NCI-H446 treated with DMSO at 0.1 percent for 48 hours (cell line): ENCODE results near the gene GPR158.
"Not testable (repeated sequence)": the region's sequence is repeated elsewhere in the genome, so short reads cannot be mapped to it uniquely, and the experiment has no call there.

Experiments
- DNase-seq: peaks from one replicate; lab custom pipeline; 2025; lab: John Stamatoyannopoulos, UW

The GPR158 gene, protein sequence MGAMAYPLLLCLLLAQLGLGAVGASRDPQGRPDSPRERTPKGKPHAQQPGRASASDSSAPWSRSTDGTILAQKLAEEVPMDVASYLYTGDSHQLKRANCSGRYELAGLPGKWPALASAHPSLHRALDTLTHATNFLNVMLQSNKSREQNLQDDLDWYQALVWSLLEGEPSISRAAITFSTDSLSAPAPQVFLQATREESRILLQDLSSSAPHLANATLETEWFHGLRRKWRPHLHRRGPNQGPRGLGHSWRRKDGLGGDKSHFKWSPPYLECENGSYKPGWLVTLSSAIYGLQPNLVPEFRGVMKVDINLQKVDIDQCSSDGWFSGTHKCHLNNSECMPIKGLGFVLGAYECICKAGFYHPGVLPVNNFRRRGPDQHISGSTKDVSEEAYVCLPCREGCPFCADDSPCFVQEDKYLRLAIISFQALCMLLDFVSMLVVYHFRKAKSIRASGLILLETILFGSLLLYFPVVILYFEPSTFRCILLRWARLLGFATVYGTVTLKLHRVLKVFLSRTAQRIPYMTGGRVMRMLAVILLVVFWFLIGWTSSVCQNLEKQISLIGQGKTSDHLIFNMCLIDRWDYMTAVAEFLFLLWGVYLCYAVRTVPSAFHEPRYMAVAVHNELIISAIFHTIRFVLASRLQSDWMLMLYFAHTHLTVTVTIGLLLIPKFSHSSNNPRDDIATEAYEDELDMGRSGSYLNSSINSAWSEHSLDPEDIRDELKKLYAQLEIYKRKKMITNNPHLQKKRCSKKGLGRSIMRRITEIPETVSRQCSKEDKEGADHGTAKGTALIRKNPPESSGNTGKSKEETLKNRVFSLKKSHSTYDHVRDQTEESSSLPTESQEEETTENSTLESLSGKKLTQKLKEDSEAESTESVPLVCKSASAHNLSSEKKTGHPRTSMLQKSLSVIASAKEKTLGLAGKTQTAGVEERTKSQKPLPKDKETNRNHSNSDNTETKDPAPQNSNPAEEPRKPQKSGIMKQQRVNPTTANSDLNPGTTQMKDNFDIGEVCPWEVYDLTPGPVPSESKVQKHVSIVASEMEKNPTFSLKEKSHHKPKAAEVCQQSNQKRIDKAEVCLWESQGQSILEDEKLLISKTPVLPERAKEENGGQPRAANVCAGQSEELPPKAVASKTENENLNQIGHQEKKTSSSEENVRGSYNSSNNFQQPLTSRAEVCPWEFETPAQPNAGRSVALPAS (N-terminal part only)

DNA sequence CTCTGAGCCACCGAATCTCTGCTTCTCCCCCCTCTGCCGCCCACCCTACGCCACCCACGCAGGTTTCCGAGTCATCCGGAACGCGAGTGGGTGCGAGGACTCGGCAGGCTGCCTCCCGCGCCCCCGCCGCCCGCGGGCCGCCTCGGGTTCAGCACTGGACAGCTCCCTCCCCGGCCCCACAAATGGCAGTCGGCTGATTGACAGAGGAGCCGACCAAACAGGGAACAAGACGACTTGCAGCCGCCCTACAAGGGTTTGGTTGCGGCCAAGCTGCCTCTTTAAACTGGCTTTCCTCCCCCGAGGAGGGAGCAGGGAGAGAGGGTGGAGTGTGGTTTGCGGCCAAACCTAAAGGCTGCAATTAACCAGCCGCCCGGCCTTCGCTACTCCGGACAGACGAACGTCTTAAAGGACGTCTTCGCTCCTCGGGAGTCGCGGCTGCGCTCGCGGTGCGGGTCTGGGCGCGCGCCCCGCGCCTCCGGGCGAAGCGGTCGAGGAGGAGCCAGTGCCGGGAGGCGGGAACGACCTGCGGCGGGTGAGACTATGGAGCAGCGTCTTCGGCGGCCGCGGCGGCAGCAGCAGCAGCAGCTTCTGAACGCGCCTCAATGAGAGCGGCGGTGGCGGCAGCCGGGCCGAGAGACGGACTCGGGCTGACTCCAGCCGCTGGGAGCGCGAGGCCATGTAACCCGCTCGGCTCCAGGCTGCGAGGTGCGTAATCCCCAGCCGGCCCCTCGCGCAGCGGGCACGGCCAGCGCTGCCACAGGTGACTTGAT, at the start of gene GPR158:
Gene GPR158 (plus strand): TSS at position 541 of the 770 bp plus-strand sequence. CDS start 420 bp downstream, outside the sequence.
- peak; percentile 83 for DNase-seq

- DNase-seq = peak; percentile 56
These were observed 49.6 kb upstream of the GPR158 start for GRCh38 chr10:25125201-25125611.

DNA sequence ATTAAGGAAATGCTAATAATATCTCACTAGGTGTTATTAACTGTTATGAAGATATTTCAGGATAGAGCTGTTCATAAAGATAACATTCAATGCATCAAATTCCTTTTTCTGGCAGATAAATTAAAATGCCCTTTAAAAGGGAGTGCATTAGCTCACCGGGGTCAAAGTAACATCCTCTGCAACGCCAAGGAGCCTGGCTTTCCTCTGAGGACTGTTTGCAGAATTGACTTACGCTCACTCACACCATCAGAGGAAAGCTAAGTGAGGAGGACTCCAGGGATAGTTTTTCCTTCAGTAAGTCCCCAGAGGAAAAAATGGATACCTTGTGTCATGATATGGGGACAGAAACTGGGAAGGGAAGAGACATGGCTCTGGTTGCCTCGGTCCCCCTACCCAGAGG, 45.2 kb upstream of the GPR158 start:
- no peak for DNase-seq

DNA sequence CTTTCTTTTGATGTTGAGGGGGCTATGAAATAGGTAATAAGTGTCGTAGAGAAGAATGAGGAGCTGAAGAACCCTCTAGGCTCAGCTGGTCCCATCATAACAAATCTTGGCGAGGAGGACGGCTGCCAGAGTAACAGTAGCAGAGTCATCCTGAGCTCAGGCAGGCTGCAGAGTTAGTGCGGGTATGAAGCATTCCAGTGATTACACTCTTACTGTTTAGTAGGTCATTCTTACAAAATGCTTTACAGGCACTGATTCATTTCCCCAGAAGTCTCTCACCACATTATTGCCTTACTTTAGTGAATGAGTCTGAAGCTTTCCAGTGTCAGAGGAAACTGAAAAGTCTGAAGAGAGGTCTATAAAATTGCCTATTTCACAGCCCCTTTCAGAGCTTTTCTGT, 43.9 kb upstream of the GPR158 start:
- no peak for DNase-seq

- DNase-seq = no peak
These were observed 32.5 kb upstream of the GPR158 start for GRCh38 chr10:25142116-25142864.

GRCh38 chr10:25157650-25158049, 17.2 kb upstream of the GPR158 start:
- no peak for DNase-seq

DNA sequence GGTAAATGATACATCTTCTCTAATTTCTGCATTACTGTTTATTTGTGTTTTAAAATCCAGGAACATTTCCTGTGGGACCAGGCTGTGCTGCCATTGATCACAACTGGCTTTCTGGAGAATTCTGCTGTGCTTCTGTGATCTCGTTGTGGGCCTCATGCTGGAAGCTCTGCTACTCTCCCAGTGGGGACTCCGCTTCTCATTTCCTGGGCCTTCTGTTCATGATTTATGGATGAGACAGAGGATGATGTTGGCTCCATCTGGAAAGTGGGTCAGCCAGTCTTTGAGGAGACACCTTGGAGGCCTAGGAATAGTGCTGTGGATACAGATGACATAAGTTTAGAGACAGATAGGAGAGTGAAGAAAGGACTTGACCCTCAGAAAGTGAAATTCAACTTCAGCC, 15.2 kb upstream of the GPR158 start:
- no peak for DNase-seq

- no peak for DNase-seq
These were observed 12.4 kb upstream of the GPR158 start for GRCh38 chr10:25162391-25162790.

- not testable (repeated sequence) for DNase-seq
These were observed 11.3 kb upstream of the GPR158 start for GRCh38 chr10:25163464-25163863.

GRCh38 chr10:25169740-25170139, 5.1 kb upstream of the GPR158 start:
- no peak for DNase-seq

DNA sequence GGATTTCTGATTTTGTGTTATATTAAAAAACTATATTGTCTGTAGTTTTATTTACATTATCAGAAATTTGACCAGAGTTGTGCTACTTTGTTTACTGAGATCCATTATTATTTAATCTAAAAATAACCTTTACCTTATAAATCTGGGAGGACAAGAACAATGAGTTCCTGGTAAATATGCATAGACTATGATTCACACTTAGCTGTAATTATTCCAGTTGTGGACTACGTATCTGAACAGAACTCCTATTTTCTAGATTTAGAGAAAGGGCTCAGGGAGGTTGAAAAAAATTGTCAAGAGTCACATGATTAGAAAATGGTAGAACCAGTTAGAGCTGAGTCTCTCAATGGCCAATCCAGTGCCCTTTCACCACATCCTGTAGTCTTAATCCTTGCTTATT, 4.2 kb upstream of the GPR158 start:
- DNase-seq = no peak

GRCh38 chr10:25175527-25176420, 973 bp downstream of the GPR158 start:
- no peak for DNase-seq

DNA sequence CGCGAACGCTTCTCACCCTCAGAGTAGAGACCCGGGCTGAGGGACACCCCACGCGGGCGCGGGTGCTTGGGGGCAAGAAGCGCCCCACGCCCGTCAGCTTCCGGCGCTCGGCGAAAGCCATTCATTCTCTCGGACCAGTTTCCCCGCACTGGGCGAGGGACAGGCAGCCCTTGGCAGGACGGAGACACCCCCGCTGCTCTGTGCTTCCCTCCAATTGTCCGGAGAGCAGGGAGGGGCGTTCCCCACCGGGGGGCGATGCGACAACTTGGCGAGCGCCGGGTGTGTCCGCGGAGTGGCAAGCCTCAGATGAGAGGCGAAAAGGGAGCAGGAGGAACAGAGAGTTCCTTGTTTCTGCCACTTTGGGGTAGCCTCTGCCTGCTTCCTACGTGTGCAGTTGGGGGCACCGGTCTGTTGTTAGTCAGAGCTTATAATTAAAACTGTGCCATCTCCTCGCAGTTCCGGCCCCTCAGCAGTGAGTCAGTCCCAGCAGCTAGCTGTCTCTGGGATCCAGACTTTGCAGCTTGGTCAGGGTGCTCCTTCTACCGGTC, 1.7 kb downstream of the GPR158 start:
- no peak for DNase-seq

DNA sequence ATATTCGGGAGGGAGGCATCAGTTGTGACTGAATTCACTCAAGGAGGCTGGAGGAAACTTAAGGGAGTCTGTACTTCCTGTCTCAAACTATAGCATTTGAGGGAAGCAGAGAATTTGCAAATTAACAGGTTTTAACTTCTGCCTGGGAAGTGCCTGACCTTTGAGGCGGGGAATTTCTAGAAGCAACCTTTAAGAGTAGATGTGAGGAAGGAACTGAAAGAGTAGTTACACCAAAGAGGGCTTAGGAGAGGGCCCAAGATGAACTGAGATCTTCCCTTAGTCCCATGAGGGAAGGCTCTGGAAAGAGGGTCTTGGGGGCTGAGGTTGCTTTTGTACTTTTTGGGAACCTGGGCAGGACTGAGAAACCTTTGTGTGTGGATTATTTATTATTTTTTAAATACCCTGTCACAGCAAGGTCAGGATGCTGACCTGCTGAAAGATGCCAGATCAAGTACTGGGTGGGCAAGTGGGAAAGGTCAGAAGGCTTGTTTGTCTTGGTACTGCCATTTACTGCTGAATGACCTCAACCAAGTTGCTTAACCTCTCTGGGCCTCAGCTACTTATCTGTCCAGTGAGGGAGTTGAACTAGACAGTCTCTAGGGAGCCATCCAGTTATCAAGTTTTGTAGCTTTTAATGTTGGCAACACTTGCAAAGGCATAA, 2.4 kb downstream of the GPR158 start:
- DNase-seq = no peak

DNA sequence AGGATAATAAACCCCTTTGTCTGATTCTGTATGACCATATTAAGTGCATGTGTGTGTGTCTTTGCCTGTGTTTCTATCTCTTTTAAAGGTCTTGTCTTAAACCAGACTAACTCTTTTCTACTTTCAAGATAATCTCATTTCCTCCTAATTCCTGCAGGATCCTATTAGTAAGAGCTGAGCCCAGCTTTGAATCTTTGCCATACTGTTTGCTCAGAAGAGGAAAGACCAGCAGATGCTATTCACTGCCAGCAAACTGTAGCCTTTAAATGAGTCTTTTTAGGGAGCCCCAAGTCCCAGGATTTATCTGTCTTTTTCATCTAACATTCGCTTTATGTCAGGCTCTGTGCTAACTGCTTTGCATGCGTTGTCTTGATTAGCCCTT, 2.9 kb downstream of the GPR158 start:
- DNase-seq = no peak

DNA sequence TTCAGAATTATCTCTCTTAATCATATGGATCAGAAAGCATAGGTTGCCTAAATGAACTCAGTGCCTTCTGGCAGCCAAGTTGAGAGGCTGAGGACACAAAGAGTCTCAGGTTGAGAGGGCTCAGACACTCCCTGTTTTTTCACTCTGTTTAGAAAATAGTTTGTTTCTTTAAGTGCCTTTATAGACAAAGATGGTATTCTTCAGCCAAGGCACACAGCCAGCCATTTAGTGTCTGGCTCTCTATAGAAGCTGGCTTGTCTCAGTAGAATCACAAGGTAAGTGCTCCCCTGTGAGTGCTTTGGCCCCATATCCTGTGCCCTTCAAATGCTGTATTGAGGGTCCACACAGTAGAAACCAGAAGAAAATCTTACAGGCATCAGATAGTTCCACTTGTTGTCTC, 3.6 kb downstream of the GPR158 start:
- no peak for DNase-seq

DNA sequence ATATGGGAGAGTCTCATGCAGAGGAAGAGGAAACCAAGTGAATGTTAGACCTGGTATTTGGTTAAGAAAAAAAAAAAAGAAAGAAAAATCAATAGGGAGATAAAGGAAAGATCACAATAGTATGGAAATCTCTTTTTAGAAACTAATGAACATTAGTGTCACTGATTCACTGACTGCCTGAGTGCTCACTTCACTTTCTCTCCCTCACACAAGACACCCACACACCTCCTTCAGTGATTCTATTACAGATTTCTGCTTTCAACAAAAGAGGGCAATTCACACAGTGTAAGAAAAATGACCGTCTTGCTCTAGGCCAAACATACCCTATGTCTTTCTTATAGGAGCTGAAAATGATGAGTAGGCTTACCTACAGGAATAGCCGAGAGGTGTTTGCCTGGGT, 6.0 kb downstream of the GPR158 start:
- DNase-seq = no peak

DNA sequence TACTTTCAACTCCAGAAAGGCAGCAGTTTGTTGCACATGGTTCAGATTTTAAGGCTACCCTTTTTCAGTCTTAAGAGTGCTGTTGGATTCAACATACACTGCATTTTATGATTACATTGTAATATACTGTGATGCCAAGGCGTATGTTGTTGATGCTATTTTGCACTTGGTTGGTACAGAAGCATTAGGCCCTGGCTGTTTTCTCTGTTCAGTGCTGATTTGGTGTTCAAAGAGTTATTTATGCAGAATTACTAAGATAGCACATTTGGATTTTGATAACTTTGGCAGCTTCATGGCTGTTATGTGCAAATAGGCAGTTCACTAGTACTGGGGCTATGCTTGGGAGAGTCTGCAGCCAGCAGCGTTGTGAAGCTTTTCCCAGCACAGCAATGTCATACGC, 7.8 kb downstream of the GPR158 start:
- no peak for DNase-seq
